Kidney (tissue), 14 donors: ENCODE measurements around the gene B3GAT1. TPM values are rescaled to one million over a fixed set of nuclear protein-coding genes. Genes with fewer than 3 reads are reported as not detected.
A peak's percentile ranks its signal among the peaks of the same experiment; 100 is the strongest.

Source experiments
- DNase-seq, 5 donors: peaks; one replicate each; pipeline ENCODE4 v3.0.0-alpha.2; 2013 to 2020
- FAIRE-seq: peaks from 2 replicates; lab custom pipeline; 2012; peaks lifted over from hg19 to GRCh38; lab: Jason Lieb, UNC
- H3K27ac ChIP-seq, 2 donors: one replicate each; pipeline ENCODE4 v1.7.0; 2013; ENCODE audit warnings: low read depth in 2 of 2, low read length in 2 of 2, inconsistent platforms in 1 of 2
- H3K27me3 ChIP-seq: one replicate; pipeline ENCODE4 v1.7.1; 2013; ENCODE audit warnings: low read length, inconsistent platforms; ENCODE audit not compliant: control insufficient read depth, insufficient read depth
- H3K36me3 ChIP-seq, 3 donors: one replicate each; pipeline versions ENCODE4 v1.7.0 to v1.7.1; 2013; ENCODE audit warnings: low read length in 3 of 3, control low read depth in 1 of 3, inconsistent platforms in 1 of 3; ENCODE audit not compliant: insufficient read depth in 3 of 3, control insufficient read depth in 2 of 3
- H3K4me1 ChIP-seq, 3 donors: one replicate each; pipeline versions ENCODE4 v1.7.0 to v1.7.1; 2013; ENCODE audit warnings: low read length in 3 of 3, inconsistent platforms in 1 of 3, low read depth in 1 of 3; ENCODE audit not compliant: control insufficient read depth in 2 of 3, insufficient read depth in 2 of 3
- H3K4me3 ChIP-seq, 3 donors: one replicate each; pipeline versions ENCODE4 v1.7.0 to v1.8.1; 2013; ENCODE audit warnings: low read length in 3 of 3, control low read depth in 1 of 3, inconsistent platforms in 1 of 3
- H3K9ac ChIP-seq, 3 donors: one replicate each; pipeline versions ENCODE4 v1.7.0 to v1.7.1; 2013; ENCODE audit warnings: low read length in 3 of 3, control low read depth in 1 of 3, inconsistent platforms in 1 of 3
- H3K9me3 ChIP-seq, 3 donors: one replicate each; pipeline versions ENCODE4 v1.7.0 to v1.7.1; 2013; ENCODE audit warnings: low read length in 3 of 3, control low read depth in 1 of 3, inconsistent platforms in 1 of 3; ENCODE audit not compliant: control insufficient read depth in 2 of 3, insufficient read depth in 1 of 3
- intact Hi-C: fragments of 100-400 bp; cut with DNase I; formaldehyde crosslinking; loops from one replicate; pipeline ENCODE4 v1.11.1; 2022
- polyA plus RNA-seq: library from polyadenylated mRNA; stranded (reverse); fragments of 350-450 nt; fragmentation: Illumina TruSeq; extraction: RNeasy Lipid Tissue Mini Kit (QIAGEN cat#74804); gene quantifications from one replicate; pipeline ENCODE4 v1.2.3, GENCODE V29; 2014; ENCODE audit warnings: low read depth, low replicate concordance; ENCODE audit not compliant: insufficient read depth
- total RNA-seq: library from RNA; stranded (reverse); fragmentation: NEBNext Ultra II Directional; extraction: Animal tissue kit (Norgen Biotek cat#: 25700); gene quantifications from one replicate; pipeline ENCODE4 v1.2.1, GENCODE V29; 2021
- TF ChIP-seq, protein P1 (sequence below): IDR thresholded peaks from 3 replicates; pipeline ENCODE4 v1.5.1; 2012; ENCODE audit warnings: mild to moderate bottlenecking, moderate library complexity, borderline replicate concordance; ENCODE audit not compliant: insufficient read depth; ENCODE audit errors: extremely low read depth
- donor health status: control.
- donor health status: control.
- donor health status: control.
- donor health status: control.
- donor health status: control.
- donor health status: DM: yes; HTN: yes; CAD: no.
- donor health status: Normal renal cell carcinoma (clear cell type).

B3GAT1 gene
- total and polyA plus RNA-seq, 2 donors from 2014 or later, result 0.82 to 3.7 TPM

DNA sequence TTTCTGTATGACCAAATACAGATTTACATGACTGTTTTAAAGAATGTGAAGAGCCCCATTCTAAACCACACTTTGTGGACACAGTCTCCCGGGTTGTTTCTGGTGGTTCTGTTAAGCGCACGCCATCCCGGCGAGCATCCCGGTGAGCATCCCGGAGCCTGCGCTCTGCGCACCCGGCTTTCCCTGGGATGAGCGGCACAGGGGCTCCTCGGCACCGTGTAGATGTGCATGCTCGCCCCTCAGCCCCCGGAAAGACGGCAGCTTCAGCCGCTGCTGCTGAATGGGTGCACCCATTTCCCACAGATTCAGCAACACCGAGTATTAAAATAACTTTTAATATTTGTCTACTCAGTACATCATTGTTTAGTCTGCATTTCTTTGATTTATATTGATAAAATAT is 44.3 kb downstream of the B3GAT1 start:
- intact Hi-C loops, result no loop called here
- Histone ChIP-seq H3K9ac (no peak overlapping the region), H3K4me1 (no peaks in the 10 kb centered on the region), H3K27ac (no peak overlapping the region), H3K36me3 (no peaks in the 10 kb centered on the region), H3K9me3 (no peaks in the 10 kb centered on the region), H3K4me3 (no peak overlapping the region), H3K27me3 (no peaks in the 10 kb centered on the region)
- DNase-seq, result no peak
- TF ChIP-seq, protein P1, sequence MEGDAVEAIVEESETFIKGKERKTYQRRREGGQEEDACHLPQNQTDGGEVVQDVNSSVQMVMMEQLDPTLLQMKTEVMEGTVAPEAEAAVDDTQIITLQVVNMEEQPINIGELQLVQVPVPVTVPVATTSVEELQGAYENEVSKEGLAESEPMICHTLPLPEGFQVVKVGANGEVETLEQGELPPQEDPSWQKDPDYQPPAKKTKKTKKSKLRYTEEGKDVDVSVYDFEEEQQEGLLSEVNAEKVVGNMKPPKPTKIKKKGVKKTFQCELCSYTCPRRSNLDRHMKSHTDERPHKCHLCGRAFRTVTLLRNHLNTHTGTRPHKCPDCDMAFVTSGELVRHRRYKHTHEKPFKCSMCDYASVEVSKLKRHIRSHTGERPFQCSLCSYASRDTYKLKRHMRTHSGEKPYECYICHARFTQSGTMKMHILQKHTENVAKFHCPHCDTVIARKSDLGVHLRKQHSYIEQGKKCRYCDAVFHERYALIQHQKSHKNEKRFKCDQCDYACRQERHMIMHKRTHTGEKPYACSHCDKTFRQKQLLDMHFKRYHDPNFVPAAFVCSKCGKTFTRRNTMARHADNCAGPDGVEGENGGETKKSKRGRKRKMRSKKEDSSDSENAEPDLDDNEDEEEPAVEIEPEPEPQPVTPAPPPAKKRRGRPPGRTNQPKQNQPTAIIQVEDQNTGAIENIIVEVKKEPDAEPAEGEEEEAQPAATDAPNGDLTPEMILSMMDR, result no peak
- FAIRE-seq, result no peak

DNA sequence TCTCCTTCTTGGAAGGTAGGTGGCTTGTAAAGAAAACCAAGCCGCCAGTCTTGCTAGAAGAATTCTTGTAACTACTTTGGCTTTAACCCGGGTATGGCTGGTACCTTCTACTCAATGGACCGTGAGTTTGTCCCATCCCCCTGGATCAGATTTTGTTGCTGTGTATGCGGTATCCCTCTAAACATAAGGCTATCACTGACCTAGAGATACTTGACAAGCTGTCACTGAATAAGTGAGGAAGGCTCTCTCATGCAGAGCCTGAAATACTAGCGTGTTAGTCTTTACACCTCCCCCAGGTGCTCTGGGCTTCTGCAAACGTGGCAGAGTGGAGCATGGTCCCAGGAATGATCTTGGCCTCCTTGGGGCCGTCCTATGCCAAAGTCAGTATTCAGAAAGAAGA is 45.8 kb downstream of the B3GAT1 start:
- DNase-seq (peak in 3 of 5 donors; percentile 48 to 70 (median 52)), FAIRE-seq (no peak)
- no peaks in the 10 kb centered on the region for H3K4me1 ChIP-seq
- H3K36me3 ChIP-seq, result no peaks in the 10 kb centered on the region
- no peaks in the 10 kb centered on the region for H3K27me3 ChIP-seq
- H3K9me3 ChIP-seq, result no peaks in the 10 kb centered on the region
- intact Hi-C loops, result no loop called here
- H3K9ac ChIP-seq, result no peak overlapping the region
- H3K27ac ChIP-seq, result no peak overlapping the region
- no peak overlapping the region for H3K4me3 ChIP-seq
- TF ChIP-seq, protein P1, result no peak

DNA sequence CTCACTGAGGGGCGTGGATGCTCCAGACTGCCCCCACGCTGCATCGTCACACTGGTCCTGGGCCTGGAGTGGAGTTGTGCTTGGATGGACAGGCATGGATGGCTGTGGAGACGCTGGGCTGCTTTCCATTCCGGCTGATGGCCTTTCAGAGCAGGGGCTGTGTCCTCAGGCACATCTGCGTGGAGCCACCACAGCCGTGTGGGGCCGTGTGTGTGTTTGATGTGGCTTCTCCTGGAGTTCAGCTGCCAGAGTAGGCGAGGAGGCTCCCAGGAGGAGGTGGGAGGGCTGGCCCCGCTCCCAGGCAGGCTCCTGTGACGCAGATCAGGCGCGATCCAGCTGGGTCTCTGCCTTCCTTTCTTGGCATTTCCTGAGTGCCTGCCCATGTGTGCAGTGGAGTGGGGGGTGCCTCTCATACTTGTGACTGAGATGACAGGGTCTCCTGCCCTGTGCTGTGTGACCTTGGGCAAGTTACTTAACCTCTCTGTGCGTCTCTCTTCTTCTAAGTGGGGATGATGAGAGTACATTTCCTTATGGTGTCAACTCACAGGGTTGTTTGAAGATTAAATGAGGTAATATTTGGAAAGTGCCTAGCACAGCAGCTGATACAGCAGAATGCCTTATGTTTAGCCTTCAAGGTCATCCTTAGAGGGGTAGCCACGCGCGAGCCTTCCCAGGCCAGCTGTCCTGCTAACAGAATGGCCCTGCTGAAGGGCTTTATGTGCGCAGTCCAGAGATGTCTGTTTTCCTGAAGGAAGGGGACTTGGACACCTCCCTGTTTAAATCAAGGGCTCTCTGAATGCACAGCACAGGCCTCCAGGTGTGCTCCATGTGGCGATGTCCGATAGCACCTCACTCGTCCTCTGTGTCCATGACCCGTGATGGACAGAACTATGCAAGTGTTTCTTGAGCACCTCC is 46.8 kb downstream of the B3GAT1 start:
- intact Hi-C loops, result no loop called here
- no peaks in the 10 kb centered on the region for H3K27me3 ChIP-seq
- no peak overlapping the region for H3K4me3 ChIP-seq
- H3K9ac ChIP-seq, result no peak overlapping the region
- TF ChIP-seq, protein P1, result no peak
- no peaks in the 10 kb centered on the region for H3K4me1 ChIP-seq
- H3K27ac ChIP-seq, result no peak overlapping the region
- no peak for FAIRE-seq
- H3K9me3 ChIP-seq, result no peaks in the 10 kb centered on the region
- no peaks in the 10 kb centered on the region for H3K36me3 ChIP-seq
- DNase-seq, result peak in 1 of 5 donors; percentile 64
